ENCODE data around the gene DICER1.

DNA sequence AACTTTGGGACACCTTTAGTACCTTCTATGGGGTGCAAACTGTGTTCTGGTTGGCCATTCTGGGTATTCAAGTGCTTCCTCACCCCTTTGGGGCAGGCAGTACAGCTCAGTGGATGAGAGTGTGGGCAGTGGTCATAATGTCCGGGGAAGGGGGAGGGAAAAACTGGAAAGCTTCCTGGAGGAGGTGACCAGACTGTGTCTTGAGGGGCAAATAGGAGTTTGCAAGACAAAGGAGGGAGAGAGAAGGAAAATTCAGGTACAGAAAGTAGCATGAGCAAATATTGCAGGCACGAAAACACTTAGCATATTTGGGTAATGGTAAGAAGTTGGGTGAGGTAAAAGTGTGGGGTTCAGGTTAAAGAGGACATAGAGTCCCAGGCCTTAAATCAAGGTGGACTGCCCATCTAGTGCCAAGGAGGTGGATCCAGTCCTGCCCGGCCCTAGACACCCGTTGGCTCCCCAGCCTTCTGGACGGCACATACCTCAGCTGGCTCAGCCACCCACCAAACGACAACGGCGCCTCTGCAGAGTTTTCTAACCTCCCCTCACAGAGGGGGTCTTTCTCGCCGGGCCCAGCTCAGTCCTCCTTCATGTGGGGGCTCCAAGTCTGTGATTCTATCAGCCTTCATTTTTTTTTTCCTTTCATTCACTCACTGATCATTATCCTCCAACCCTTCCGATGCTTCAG lies 86.4 kb downstream of the DICER1 start:
- TF ChIP-seq, protein P1, sequence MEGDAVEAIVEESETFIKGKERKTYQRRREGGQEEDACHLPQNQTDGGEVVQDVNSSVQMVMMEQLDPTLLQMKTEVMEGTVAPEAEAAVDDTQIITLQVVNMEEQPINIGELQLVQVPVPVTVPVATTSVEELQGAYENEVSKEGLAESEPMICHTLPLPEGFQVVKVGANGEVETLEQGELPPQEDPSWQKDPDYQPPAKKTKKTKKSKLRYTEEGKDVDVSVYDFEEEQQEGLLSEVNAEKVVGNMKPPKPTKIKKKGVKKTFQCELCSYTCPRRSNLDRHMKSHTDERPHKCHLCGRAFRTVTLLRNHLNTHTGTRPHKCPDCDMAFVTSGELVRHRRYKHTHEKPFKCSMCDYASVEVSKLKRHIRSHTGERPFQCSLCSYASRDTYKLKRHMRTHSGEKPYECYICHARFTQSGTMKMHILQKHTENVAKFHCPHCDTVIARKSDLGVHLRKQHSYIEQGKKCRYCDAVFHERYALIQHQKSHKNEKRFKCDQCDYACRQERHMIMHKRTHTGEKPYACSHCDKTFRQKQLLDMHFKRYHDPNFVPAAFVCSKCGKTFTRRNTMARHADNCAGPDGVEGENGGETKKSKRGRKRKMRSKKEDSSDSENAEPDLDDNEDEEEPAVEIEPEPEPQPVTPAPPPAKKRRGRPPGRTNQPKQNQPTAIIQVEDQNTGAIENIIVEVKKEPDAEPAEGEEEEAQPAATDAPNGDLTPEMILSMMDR (IDR thresholded peaks at IDR 0.05; ENCODE audit: poor library complexity) = no peak
- TF ChIP-seq EZH2 (IDR thresholded peaks at IDR 0.05; ENCODE audit: borderline replicate concordance) = no peak

Data from hepatocyte (in vitro differentiated cells).